HG02588 (cell line): ENCODE results near the gene ACKR4.
"Not testable (repeated sequence)": the region's sequence is repeated elsewhere in the genome, so short reads cannot be mapped to it uniquely, and the experiment has no call there.

Experiments
- ATAC-seq: cut with Tn5 transposase; IDR thresholded peaks from one replicate; pipeline ENCODE4 v1.9.1; 2021; ENCODE audit warnings: mild to moderate bottlenecking, moderate library complexity; ENCODE audit not compliant: unreplicated experiment

The ACKR4 gene

GRCh38 chr3:132593947-132594323 is 3.1 kb upstream of the ACKR4 start:
- ATAC-seq: no peak

GRCh38 chr3:132594498-132594897 is 2.6 kb upstream of the ACKR4 start:
- no peak for ATAC-seq

DNA sequence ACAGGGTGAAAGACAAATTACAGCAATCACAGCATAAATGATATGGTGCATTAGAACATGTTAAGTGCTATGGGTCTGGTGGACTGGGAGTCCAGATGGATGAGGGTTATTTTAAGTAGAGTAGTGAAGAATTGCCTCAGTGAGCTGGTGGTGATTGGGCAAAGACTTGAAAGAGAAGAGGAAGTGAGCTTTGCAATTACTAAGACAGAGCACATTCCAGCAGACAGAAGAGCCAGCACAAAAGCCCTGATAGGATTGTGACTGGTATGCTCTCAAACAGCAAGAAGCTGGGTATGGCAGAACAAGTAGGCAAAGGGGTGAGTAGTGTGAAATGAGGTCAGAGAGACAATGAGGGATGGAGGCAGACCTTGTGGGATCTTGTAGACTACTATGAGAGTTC is 2.1 kb upstream of the ACKR4 start:
- ATAC-seq: no peak

GRCh38 chr3:132596326-132596725 is 744 bp upstream of the ACKR4 start:
- no peak for ATAC-seq

DNA sequence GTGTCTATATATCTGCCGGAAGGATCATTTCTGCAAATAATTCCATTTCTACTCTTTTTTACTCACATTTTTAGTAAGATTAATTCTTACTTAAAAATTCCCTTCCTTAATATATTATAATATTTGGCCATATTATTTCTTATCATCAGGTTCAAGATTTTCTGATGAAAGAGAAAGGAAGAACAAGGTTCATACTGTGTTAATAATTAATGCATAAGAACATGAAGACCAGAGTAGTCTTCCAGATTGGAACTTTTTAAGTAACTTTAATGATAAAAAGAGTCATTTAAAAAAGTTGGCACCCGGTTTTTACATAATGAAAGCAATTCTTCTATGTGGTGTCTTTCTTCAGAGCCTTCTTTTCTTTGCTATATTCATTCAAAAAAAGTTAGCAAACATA is 590 bp downstream of the ACKR4 start:
- no peak for ATAC-seq

- ATAC-seq: no peak
These were observed 1.1 kb downstream of the ACKR4 start for GRCh38 chr3:132598181-132598580.

GRCh38 chr3:132600614-132601013 is 3.5 kb downstream of the ACKR4 start:
- not testable (repeated sequence) for ATAC-seq

DNA sequence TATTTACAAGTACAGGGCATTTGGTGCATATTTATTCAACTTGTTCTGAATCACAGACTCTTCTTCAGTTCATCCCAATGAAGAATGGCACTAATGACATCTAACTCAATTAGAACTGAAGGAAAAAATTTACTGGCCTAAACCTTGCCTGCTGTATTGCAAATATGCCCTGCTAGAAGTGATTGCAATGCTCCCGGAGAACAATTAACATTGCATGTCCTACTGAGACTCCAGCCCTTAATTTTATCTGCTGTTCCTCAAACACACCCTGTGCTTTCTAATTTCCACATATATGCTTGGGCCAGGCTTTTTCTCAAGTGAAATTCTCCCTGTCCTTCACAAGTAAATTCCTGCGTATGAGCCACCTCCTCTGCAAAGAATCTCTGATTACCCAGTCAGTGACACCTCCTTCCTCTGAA is 8.3 kb downstream of the ACKR4 start:
- no peak for ATAC-seq

DNA sequence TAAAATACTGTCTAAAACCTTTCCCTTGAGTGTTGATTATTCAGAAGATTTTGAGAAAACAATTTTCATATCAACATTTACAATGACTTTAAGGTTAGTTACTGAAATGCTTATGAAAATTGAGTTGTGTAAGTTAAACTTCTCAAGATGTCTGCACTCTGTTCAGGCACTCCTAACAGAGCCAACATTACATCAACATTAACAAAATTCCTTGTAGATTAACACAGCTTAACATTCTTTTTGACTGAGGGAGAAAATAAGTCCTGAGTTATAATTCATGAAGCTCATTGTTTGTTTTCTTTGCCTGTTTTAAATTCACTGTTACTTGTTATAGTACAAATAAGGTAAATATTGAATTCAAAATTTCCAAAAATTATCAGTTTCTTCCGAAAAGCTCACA is 9.0 kb downstream of the ACKR4 start:
- no peak for ATAC-seq

DNA sequence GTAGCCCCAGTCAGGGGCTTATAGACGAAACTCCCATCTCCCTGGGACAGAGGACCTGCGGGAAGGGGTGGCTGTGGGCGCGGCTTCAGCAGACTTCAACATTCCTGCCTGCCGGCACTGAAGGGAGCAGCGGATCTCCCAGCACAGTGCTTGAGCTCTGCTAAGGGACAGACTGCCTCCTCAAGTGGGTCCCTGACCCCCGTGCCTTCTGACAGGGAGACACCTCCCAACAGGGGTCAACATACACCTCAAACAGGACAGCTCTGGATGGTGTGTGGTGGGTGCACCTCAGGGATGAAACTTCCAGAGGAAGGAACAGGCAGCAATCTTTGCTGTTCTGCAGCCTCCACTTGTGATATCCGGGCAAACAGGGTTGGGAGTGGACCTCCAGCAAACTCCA is 9.6 kb downstream of the ACKR4 start:
- ATAC-seq: not testable (repeated sequence)

DNA sequence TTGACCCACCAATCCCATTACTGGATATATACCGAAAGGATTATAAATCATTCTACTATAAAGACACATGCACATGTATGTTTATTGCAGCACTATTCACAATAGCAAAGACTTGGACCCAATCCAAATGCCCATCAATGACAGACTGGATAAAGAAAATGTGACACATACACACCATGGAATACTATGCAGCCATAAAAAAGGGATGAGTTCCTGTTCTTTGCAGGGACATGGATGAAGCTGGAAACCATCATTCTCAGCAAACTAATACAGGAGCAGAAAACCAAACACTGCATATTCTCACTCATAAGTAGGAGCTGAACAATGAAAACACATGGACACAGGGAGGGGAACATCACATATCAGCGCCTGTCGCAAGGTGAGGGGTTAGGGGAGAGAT is 18.2 kb downstream of the ACKR4 start:
- ATAC-seq: not testable (repeated sequence)

GRCh38 chr3:132615881-132616280 is 18.8 kb downstream of the ACKR4 start:
- ATAC-seq: no peak

DNA sequence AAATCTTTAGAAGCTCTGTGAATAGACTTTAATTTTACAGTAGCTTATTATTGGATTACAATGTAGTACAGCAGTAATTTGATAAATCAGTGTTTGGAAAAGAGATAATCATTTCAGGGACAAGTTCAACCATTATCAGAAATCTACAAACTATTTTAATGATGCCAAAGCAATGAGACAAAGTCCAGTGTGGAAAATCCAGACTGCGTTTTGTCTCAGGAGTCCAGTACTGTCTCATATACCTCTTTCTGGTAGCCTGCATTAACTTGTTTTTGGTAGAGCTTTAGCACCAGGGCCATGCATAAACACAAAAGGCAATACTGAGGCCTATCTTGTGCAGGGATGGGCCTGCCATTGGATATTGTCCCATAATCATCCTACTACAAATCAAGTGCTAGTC is 19.7 kb downstream of the ACKR4 start:
- ATAC-seq: no peak

DNA sequence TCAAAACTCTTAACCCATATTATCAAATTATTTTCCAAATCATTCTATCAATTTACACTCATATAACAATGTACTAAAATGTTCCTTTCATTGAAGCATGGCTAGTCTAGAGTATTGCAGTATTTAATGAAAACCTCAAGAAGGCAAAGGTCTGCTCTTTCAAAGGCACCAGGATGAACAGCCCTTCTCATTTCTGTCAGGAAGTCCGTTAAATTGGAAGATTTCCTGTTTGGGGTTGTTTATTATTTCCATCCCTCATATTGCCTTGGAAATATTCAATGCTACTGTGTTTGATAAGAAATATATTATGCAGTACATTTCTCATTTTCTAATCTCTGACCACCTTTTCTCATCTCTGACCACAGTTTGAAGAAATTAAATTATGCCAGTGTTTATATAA is 25.1 kb downstream of the ACKR4 start:
- no peak for ATAC-seq

- ATAC-seq: no peak
These were observed 25.7 kb downstream of the ACKR4 start for GRCh38 chr3:132622761-132623160.

DNA sequence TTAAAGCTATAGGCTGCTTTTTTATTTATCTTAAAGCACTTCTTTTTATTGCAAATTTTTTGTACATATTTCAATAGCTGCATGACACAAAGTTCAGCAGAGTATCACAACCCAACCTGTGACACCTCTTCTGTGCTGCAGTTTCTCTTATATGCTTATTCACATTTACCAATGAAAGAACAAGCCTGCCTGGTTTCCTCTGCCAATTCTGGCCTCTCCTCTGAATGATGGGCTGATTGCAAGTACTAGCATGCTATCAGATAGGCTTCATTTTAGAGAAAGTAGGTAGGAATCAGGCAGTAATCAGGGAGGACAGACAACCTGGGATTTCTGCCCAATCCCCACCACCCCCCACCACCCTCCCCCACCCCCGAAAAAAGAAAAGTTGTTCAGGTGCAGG is 26.6 kb downstream of the ACKR4 start:
- no peak for ATAC-seq

DNA sequence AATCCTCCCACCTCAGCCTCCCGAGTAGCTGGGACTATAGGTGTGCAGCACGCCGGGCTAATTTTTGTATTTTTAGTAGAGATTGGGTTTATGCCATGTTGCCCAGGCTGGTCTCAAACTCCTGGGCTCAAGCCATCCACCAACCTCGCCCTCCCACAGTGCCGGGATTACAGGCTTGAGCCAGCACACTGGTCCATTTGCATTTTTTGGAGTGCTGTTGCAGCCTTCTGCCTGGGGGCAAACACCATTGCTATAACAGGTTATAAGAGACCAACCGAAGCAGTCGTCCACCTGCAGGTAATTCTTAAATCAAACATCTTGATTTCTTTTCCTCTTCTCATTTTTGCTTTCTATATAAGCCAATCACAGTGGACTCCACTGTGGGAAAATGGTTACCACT is 27.7 kb downstream of the ACKR4 start:
- no peak for ATAC-seq

DNA sequence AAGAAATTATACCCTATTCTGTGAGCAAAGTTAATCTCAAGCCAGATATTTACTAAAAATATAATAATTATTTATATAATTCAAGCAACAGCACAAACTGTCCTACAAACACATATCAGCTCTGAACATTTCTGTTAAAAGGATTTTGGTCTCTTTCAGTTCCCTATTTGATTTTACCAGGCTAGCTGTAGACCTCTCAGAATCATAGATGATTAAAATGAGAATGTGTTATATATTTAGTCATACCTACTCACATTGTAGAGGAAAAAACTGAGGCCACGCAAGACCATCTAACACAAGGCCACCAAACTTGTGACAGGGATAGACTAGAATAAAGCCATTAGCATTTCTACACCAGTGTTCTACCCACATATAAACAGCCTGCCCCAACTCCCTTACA is 28.5 kb downstream of the ACKR4 start:
- no peak for ATAC-seq

DNA sequence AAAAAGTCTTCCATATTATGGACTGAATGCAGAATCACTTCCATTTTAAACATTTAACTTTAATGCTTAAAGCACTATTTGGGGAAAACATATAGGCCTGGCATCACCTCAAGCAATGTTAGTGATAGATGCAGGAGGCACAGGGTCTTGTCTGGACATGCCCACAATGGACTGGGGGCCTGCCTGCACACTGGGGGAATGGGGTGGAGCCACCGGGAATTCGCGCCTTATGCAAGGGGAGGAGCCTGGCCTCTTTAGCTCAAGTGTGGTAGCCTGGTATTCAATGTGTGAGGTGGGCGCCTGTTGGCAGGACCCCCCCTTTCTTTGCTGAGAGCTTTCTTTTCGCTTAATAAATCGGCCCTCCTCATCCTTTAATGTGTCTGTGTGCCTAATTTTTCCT is 29.9 kb downstream of the ACKR4 start:
- no peak for ATAC-seq

DNA sequence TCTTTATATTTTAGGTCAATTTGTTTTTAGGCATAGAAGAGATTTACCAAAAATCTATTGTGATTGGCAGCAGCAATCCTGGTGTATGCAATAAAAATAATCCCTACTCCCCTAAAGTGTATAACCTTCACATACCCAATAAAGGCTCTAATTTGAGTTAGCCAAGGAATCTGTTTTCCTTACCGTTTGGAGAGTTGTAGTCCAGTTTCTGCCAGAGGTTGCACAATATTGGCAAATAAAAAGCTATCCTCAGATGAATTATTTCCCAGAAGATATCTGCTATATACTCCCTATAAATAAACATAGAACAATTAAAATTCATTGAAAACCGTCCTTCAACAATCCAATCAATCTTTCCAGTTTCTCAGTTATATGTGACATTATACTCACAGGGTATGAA is 31.1 kb downstream of the ACKR4 start:
- ATAC-seq: no peak

DNA sequence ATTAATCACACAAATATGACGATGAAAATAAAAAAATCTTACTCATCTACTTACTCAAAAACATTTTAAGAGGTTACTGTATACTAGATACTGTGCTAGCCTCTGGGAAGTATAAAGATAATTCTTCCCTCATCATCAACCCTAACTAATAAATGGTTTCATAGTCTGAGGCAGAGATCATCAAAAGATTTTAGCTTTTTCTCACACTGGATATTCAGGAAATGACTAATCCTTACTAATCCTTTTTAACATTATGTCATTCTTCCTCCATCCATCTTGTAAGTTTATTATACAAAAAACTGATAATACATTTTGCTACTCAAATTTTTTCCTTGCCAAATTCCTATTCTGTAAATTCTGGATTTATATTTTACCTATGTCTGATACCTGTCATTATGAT is 32.9 kb downstream of the ACKR4 start:
- no peak for ATAC-seq

- ATAC-seq: no peak
These were observed 33.5 kb downstream of the ACKR4 start for GRCh38 chr3:132630612-132631011.

DNA sequence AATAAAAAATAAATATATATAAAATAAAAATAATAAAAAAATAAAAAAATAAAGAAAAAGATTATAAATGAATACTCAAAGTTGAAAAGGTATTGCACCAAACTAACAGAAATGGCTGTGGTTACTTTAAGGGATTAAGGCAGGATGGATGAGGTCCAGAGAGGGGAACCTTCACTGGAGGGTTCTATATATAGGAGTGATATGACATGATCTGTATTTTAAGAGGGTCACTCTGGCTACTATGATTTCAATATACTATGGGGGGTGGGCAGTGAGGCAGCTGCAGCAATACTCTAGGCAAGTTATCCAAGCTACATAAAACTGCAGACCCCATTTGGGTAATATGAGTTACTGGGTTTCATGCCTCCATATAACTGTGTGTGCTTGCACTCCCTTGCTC is 38.0 kb downstream of the ACKR4 start:
- no peak for ATAC-seq

GRCh38 chr3:132637590-132637989 is 40.5 kb downstream of the ACKR4 start:
- ATAC-seq: no peak
